HG02885 (cell line): ENCODE measurements around the gene OR13C2.
"Not testable (repeated sequence)": the region's sequence is repeated elsewhere in the genome, so short reads cannot be mapped to it uniquely, and the experiment has no call there.

ENCODE experiments used
- ATAC-seq: cut with Tn5 transposase; IDR thresholded peaks from one replicate; pipeline ENCODE4 v1.9.1; 2021; ENCODE audit warnings: mild to moderate bottlenecking; ENCODE audit not compliant: unreplicated experiment, poor library complexity

The OR13C2 gene, protein sequence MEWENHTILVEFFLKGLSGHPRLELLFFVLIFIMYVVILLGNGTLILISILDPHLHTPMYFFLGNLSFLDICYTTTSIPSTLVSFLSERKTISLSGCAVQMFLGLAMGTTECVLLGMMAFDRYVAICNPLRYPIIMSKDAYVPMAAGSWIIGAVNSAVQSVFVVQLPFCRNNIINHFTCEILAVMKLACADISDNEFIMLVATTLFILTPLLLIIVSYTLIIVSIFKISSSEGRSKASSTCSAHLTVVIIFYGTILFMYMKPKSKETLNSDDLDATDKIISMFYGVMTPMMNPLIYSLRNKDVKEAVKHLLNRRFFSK

DNA sequence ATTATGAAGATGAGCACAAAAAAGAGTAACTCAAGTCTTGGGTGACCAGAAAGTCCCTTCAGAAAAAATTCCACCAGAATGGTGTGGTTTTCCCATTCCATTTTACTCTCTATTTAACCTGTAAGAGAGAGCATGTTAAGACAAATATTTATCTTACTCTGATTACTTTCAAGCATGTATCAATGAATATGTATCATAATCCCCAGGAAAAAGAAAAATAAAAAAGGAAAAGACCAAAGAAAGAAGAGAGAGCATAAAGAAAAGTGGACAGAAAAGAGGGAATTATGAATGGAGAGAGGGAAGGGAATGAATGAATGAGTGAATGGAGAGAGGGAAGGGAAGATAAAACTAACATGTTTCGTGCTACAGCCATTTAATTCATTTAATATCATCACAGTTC lies at the start of gene OR13C2:
TSS of gene OR13C2 (minus strand) at position 101 of the 400 bp plus-strand sequence. CDS start at position 101, 0 bp downstream.
- not testable (repeated sequence) for ATAC-seq

DNA sequence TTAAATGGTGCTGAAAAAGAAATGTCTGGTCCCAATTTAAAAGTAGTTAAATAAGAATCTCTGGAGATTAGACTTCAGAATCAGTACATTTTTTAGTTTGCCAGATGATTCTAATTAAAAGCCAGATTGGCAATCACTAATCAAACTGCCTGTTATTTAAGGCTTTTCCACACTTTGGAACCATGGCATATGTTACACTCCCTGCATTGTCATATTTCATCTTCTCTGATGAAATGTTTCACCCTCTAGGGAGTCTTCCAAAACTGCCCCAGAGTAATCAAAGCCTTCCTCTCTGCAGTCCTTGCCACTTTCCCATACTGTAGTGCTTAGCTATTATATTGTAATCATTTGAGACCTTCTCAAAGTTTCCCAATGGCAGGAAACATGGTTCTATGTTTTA lies 30.0 kb upstream of the OR13C2 start:
- no peak for ATAC-seq

DNA sequence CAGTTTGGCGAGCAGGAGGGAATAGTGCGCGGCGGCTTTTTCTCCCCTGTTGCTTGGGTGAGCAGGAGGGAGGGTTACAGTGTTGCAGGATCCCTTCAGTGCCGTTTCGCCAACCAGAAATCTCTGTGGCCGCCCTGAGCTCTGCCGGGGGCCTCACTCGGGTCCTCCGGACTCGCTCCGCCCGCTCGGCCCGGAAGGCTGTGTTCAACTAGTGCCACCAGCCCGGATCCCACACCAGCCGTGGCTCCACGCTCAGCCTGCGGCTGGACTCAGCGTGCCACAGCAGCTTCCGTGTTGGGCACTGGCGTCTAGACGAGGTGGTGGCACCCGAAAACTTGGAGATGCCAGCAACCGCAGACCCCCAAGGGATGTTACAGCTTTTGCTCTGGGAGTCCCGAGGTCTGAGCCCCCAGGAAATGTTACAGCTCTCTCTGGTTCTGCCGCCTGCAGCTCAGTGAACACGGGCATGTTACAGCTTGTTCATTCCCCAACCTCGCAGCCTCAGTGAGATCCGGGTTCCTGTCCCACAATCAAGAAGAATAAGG lies 28.6 kb upstream of the OR13C2 start:
- no peak for ATAC-seq

DNA sequence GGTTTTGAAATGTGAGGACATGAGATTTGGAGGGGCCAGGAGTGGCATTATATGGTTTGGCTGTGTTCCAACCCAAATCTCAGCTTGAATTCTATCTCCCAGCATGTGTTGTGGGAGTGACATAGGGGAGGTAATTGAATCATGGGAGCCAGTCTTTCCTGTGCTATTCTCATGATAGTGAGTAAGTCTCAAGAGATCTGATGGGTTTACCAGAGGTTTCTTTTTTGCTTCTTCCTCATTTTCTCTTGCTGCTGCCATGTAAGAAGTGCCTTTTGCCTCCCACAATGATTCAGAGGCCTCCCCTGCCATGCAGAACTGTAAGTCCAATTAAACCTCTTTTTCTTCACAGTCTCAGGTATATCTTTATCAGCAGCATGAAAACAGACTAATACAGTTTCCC lies 20.5 kb upstream of the OR13C2 start:
- ATAC-seq, result not testable (repeated sequence)

DNA sequence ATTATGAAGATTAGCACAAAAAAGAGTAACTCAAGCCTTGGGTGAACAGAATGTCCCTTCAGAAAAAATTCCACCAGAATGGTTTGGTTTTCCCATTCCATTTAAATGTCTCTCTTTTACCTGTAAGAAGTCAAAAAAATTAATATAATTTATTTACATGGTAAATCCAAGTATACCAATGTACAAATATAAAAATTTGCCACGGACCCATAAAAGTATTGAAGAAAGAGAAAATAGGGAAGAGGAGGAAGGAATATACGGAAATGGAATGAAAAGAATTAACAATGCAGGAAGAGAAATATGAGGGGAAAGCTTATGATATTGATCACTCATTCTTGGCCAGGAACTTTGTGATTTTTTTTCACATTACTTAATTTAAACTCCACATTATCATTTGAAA lies 12.7 kb upstream of the OR13C2 start, which contains the start of gene OR13C9:
TSS of gene OR13C9 (minus strand) at position 101 of the 400 bp plus-strand sequence. CDS start at position 101, 0 bp downstream.
- ATAC-seq, result no peak

- no peak for ATAC-seq
Observed at GRCh38 chr9:104617418-104617817, 12.0 kb upstream of the OR13C2 start.

DNA sequence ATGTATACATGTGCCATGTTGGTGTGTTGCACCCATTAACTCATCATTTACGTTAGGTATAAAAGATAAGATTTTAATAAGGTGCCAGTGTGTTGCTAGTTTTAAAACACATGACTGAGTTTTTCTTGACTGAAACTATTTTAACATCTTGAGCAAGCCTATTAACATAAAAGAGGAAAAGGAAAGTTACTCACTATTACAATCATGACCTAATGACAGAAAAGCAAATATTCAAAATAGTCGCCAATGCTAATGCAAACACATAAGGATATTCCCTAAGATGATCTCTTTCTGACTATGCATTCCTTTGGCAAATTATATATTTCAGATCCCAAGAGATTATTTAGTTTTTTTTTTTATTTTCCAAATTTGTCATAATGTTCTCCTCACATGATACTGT lies 5.8 kb upstream of the OR13C2 start:
- ATAC-seq, result no peak

DNA sequence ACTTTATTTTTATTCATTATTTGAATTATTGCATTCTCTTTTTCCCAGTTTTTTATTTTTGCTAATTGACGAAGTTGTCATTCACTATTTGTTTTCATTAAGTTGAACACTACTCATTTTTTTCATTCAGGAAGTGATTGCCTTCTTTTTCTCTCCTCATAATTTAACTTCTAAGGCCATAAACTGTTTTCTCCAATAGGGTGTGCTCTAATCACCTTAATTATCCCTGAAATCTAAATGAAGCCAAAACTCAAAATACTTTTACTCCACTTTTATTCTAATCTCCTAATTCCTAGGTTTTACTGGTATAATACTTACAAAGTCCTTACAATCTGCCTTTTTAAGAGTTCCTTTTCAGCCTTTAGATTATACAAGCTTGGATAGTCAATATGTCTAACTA lies 2.9 kb upstream of the OR13C2 start:
- no peak for ATAC-seq

DNA sequence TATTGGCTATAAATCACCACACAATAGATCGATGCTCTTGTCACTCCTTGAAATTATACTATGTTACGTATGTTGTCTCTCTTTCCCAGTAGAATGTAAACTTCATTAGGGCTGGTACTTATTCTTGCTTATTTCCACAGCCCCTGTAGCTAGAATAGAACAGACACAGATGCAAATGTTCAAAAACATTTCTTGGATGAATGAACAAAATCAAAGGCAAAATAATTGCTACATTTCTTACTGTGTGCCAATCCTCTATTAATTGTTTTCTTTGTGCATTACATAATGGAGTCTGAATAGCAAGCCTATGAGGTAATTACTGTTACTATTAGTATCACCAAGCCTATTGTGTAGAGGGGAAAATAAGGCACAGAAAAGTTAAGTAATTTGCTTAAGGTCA lies 725 bp upstream of the OR13C2 start:
- ATAC-seq, result no peak

- ATAC-seq, result no peak
Observed at GRCh38 chr9:104604801-104605200, 626 bp downstream of the OR13C2 start.

DNA sequence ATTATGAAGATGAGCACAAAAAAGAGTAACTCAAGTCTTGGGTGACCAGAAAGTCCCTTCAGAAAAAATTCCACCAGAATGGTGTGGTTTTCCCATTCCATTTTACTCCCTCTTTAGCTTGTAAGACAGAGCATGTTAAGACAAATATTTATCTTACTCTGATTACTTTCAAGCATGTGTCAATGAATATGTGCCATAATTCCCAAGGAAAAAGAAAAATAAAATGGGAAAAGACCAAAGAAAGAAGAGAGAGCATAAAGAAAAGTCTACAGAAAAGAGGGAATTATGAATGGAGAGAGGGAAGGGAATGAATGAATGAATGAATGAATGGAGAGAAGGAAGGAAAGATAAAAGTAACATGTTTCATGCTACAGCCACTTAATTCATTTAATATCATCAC lies 6.1 kb downstream of the OR13C2 start, which contains the start of gene OR13C5:
TSS of gene OR13C5 (minus strand) at position 101 of the 400 bp plus-strand sequence. CDS start at position 101, 0 bp downstream.
- ATAC-seq, result not testable (repeated sequence)

DNA sequence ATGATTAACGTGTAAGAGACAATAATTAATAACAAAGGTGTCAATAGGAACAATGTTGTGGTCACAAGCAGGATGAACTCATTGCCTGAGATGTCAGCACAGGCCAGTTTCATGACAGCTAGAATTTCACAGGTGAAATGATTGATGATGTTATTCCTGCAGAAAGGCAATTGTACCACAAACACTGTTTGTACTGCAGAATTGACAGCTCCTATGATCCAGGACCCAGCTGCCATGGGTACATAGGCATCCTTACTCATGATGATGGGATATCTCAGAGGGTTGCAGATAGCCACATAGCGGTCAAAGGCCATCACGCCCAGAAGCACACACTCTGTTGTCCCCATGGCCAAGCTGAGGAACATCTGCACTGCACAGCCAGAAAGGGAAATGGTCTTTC lies 6.7 kb downstream of the OR13C2 start:
- not testable (repeated sequence) for ATAC-seq

DNA sequence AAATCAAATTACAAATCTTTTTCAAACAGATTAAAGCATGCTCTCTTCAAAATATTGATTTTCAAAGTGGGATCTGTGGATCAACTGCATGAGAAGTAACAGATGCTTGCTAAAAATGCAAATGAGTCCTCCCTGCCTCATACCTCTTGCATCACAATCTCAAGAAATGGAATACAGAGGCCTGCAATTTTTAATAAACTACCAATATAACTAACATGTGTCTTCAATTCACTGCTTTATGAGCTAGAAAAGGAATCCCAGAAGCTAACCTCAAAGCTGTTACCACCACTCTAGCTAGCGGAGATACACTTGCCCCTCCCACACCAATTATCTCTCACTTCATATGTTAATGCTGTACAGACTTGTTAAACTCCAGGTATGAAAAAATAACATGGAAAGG lies 15.8 kb downstream of the OR13C2 start:
- no peak for ATAC-seq

DNA sequence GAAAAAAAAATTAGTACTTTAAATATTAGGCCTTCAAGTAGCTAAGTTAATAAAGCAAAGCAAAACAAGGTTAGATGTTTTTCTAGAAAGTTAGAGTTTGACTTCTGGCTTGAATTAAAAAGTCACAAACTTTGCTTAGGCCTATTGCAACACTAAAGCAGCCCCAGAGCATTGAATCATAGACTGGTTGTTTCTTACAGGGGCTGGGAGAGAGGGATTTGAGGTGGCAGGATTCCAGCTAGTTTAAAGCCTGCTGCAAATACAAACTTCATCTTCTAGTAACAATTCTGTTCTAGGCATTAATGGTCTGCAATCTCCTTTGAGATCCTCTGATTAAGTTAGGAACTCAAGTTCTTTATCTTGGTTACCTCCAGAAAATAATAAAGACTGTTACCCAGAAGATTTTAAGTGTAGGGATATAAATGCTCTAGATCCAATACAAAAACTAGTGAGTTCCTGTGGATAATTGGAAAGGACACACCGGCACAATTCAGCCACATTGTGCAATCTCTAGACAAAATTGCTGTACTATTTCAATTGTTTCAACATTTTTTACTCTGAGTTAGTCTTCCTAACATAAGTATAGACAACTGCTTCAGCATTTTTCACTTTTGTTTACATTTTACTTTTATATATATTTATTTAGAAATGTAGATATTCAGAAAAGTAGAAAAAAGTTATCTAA lies 18.8 kb downstream of the OR13C2 start:
- ATAC-seq, result no peak

DNA sequence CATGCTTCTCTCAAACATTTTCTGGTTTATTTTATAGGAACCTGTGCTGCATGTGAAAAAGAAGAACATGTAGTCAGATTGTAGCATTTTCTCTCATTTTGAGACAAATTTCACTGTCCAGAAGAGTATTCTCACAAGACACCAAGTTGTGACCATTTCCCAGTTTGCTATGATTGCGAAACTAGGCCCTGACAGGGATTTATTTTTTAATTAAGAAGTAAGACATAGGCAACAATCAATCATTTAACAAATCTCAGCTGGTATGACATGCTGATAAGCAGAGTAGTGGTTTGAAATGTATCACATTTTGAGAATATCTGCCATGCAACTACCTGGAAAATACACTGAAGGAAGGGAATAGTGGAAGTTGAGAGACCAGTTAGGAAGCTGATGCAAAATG lies 24.9 kb downstream of the OR13C2 start:
- ATAC-seq, result no peak

GRCh38 chr9:104577263-104577662 lies 28.2 kb downstream of the OR13C2 start:
- no peak for ATAC-seq

DNA sequence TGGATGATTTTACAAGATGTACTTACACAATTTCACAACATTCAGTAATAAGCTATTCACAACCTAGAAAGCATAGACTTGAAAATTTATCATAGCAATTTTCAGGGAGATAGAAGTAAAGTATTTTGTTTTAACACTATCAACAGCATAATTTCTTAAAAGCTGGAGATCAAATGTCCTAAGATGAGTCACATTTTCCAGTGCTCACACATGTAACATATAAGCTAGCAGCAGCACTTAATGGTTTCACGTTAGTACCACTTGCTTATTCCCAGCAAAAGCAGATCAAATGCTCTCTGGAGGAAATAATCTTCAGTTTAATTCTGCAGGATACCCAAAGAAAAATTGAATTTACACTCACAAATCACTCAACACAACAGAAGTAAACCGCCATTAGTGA lies 30.0 kb downstream of the OR13C2 start:
- ATAC-seq, result no peak

- ATAC-seq, result no peak
Observed at GRCh38 chr9:104572612-104573011, 32.8 kb downstream of the OR13C2 start.

- ATAC-seq, result no peak
Observed at GRCh38 chr9:104568868-104569267, 36.6 kb downstream of the OR13C2 start, which contains the start of gene OR13C8. OR13C8 (plus strand) TSS chr9:104569168; CDS start chr9:104569168, 0 bp downstream.

DNA sequence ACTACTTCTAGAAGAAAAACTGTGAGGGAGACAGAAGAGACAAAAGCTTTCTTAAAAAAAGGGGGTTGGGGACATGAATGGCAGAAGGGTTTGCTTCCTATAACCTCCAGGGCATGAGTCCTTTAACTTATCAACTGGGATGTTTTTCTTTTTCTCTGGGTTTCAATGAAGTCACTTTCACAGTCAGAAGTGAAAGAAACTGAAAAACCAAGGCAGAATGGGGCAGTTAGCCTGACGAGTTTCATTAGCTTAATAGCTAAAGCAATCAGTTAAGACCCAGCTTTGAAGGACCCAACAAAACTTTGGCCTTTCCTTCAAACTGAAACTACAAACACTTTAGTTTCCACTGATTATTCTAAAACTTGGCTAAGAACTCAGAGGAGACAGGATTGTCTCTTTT lies 41.1 kb downstream of the OR13C2 start:
- no peak for ATAC-seq
